ENCODE data around the gene KANK2.

KANK2 gene

GRCh38 chr19:11234486-11235075, 37.2 kb upstream of the KANK2 start:
- no peak for TF ChIP-seq CTCF (IDR thresholded peaks at IDR 0.05; ENCODE audit: low read depth, low read length)
- DNase-seq (ENCODE audit: low read depth in 2 of 2): no peak
- no peak overlapping the region for H3K4me3 ChIP-seq (replicated peaks in 1 of 2; ENCODE audit: low read depth in 2 of 2, low read length in 2 of 2)

DNA sequence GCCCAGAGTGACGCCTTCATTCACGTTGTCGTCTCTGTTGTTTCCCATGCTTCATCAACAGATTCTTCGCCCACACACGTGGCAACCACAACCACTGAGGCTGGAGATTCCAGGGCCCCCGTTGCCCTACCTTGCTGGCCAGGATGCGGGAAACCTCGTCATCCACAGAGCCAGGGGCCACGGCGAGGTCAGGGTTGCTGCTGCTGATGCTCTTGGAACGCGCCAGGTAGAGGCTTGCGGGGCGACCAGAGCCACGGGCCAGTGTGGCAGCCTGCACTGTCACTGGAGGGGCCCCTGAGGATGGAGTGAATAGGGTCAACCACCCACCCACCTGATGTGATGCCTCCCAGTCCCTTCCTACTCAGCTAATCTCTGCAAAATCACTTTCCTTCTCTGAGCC, 35.7 kb upstream of the KANK2 start:
- no peak overlapping the region for H3K4me3 ChIP-seq (replicated peaks in 1 of 2; ENCODE audit: low read depth in 2 of 2, low read length in 2 of 2)
- no peak for TF ChIP-seq CTCF (IDR thresholded peaks at IDR 0.05; ENCODE audit: low read depth, low read length)
- no peak for DNase-seq (ENCODE audit: low read depth in 2 of 2)

DNA sequence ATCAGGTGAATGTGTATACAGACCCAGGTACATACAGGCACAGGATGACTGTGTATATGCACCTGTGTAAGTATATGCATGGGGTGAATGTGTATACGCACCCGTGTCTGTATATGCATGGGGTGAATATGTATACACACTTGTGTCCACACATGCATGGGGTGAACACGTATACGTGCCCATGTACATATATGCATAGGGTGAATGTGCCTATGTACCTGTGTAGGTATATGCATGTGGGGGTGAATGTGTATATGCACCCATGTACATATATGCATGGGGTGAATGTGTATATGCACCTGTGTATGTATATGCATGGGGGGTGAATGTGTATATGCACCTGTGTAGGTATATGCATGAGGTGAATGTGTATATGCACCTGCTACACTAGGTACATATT, 35.2 kb upstream of the KANK2 start:
- no peak for TF ChIP-seq CTCF (IDR thresholded peaks at IDR 0.05; ENCODE audit: low read depth, low read length)
- DNase-seq (ENCODE audit: low read depth in 2 of 2): no peak

DNA sequence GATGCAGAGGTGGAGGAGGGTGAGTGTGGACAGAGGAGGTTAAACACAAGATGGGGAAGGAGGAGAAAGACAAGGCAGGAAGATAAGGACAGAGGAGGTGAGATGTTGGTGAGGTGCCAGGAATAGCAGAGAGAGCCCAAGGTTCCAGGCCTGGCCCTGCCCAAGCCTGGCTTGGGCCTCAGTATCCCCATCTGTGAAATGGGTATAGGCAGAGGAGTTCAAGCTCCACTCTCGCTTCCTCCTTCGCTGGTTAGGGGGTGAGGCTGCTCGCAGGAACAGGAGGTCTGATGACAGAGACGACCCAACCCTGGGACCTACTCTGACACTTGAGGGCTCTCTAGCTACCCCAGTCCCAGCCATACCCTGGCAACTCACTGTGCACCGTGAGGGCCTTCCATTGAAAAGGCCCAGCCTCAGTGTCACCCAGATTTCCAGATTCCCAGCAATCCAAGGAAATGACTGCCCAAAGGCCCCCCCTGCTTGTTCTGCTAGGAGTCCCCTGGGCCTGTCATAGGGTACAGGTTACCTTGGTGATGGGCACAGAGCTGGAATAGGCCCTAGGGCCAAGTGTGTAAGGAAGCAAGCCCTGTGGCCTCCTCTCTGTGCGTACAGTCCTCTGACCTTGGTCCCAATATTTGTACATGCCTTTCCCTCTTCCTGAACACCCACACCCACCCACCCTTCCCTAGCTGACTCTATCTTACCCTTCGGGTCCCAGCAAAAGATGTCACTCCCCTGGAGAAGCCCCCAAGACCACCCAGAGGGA, 33.5 kb upstream of the KANK2 start:
- no peak for DNase-seq (ENCODE audit: low read depth in 2 of 2)
- no peak overlapping the region for H3K4me3 ChIP-seq (replicated peaks in 1 of 2; ENCODE audit: low read depth in 2 of 2, low read length in 2 of 2)
- no peak for TF ChIP-seq CTCF (IDR thresholded peaks at IDR 0.05; ENCODE audit: low read depth, low read length)

More for the DNA sequence above, 35.2 kb upstream of the KANK2 start:
- no peak overlapping the region for H3K4me3 ChIP-seq (replicated peaks in 1 of 2; ENCODE audit: low read depth in 2 of 2, low read length in 2 of 2)

DNA sequence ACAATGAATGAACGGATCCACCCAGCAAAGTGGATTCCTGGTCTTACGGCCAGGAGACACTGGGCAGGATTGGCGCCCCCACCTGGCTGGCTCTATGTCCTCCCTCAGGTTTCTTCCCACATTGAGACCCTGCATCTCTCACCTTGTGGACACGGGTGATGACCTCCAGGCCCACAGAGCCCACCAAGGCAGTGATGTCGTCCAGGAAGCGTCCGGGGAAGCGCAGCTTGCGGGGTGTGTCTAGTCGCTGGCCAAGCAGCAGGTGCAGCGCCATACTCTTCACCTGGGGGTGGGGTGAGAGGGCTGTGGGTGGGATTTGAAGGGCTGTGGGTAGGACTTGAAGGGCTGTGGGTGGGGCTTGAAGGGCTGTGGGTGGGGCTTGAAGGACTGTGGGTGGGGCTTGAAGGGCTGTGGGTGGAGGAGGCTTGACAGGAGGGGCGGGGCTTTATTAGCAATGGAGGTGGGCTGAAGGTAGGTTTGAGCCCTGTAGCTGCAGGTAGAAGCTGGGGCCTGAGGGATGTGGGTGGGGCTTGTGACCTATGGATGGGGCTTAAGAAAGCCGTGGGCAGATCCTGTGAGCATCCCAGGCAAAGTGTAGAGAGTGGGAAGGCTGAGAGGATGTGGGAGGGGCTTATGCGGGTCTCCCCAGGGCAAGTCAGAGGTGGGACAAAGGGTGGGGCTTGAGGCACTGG, 30.0 kb upstream of the KANK2 start:
- TF ChIP-seq CTCF (IDR thresholded peaks at IDR 0.05; ENCODE audit: low read depth, low read length): peak; percentile 6
- DNase-seq (ENCODE audit: low read depth in 2 of 2): peak in 1 of 2 donors; percentile 15
- H3K4me3 ChIP-seq (replicated peaks in 1 of 2; ENCODE audit: low read depth in 2 of 2, low read length in 2 of 2): no peak overlapping the region

DNA sequence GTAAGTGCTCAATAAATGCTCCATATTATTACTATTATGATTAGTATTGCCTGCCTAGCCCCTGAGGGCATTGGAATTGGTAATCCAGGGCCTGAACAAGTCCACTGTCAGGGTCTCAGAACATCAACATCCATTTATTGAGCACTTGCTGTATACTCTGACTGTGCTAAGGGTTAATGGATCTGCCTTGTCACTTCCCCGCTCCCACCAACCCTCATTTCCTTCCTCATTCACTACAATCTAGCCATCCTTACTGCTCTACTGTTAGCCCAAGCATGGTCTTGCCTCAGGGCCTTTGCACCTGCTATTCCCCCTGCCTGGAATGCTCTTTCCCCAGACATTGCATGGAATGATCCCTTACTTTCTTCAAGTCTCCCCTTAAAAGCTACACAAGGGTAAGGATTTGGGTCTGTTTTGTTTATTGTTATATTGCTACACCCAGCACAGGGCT, 29.4 kb upstream of the KANK2 start:
- no peak for DNase-seq (ENCODE audit: low read depth in 2 of 2)
- H3K4me3 ChIP-seq (replicated peaks in 1 of 2; ENCODE audit: low read depth in 2 of 2, low read length in 2 of 2): no peak overlapping the region
- no peak for TF ChIP-seq CTCF (IDR thresholded peaks at IDR 0.05; ENCODE audit: low read depth, low read length)

All from cardiac fibroblast (primary cell).